ENCODE results near the gene FOSB. TPM values are rescaled to one million over a fixed set of nuclear protein-coding genes. Genes with fewer than 3 reads are reported as not detected.

Gene FOSB
- total and polyA plus RNA-seq, 9 of the 15 experiments (the other 6 are each of a cell fraction or from before 2014, with no cell fraction given): 0.11 to 2.7 (median 0.73) TPM

DNA sequence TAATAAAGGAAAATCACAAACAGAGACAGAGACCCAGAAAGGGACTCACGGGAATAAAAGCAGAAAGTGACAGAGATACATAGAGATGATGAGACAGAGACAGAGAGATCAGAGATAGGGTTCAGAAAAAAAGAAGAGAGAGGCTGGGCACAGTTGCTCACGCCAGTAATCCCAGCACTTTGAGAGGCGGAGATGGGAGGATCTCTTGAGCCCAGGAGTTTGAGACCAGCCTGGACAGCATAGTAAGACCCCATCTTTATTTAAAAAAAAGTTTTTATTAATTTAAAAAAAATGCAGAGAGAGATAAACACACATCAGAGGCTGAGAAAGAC lies 19.4 kb upstream of the FOSB start:
- Histone ChIP-seq H3K9ac (ENCODE audit: insufficient read depth in 1 of 2, low read depth in 2 of 2, low read length in 2 of 2) (no peak overlapping the region), H3K27me3 (ENCODE audit: control insufficient read depth in 2 of 2, insufficient read depth in 2 of 2, low read length in 2 of 2) (no peaks in the 10 kb centered on the region), H3K4me2 (ENCODE audit: insufficient read depth, low read length) (no peak overlapping the region), H3K79me2 (ENCODE audit: control insufficient read depth, insufficient read depth, low read length) (no peaks in the 10 kb centered on the region), H3K36me3 (ENCODE audit: control insufficient read depth, insufficient read depth, low read length) (no peaks in the 10 kb centered on the region), H3K27ac (ENCODE audit: extremely low read depth, low read depth, low read length) (no peak overlapping the region), H2AFZ (ENCODE audit: low read depth, low read length) (no peak overlapping the region), H3K9me3 (replicated peaks; ENCODE audit: control insufficient read depth, insufficient read depth, low read depth, low read length) (no peaks in the 10 kb centered on the region), H3K4me3 (no peak overlapping the region), H3K4me1 (replicated peaks in 1 of 2; ENCODE audit: control insufficient read depth in 2 of 2, insufficient read depth in 2 of 2, low read length in 2 of 2) (peaks cover 23 to 38% of the 10 kb centered on the region in 2 experiments), H3K9me1 (ENCODE audit: control insufficient read depth, insufficient read depth, low read length) (no peaks in the 10 kb centered on the region), H4K20me1 (replicated peaks; ENCODE audit: control insufficient read depth, insufficient read depth, low read length) (no peaks in the 10 kb centered on the region)
- TF ChIP-seq BCOR (IDR thresholded peaks at IDR 0.05) (peak; percentile 76), DACH1 (IDR thresholded peaks at IDR 0.05; ENCODE audit: partially characterized antibody) (peak; percentile 32), PRMT5 (CRISPR knock-in tag; IDR thresholded peaks at IDR 0.05) (no peak), RBM25 (IDR thresholded peaks at IDR 0.05; ENCODE audit: low read depth, low read length, severe bottlenecking) (peak; percentile 52), SAP30 (IDR thresholded peaks at IDR 0.05; ENCODE audit: borderline replicate concordance, insufficient read depth, low read depth, low read length, poor library complexity, severe bottlenecking) (no peak), ZNF121 (CRISPR knock-in tag; conservative IDR thresholded peaks at IDR 0.05) (peak; percentile 89), ZNF561 (CRISPR knock-in tag; conservative IDR thresholded peaks at IDR 0.05) (no peak), FOXA3 (CRISPR knock-in tag; conservative IDR thresholded peaks at IDR 0.05 in 1 of 2, IDR thresholded peaks at IDR 0.05 in 1 of 2) (no peak), TFAM (CRISPR knock-in tag; conservative IDR thresholded peaks at IDR 0.05) (no peak)
- no peak for FAIRE-seq
- BruUV-seq (replicated peaks): no TSS peak
- ChIA-PET POLR2A (interaction anchor here (1.6 kb wide), 1 partner anchor 9 kb away, joined by 6 read pairs; no protein-coding TSS in a partner anchor), CTCF (ENCODE audit: low intra/inter-chr PET ratio) (no interaction called here)
- ATAC-seq: no peak
- in situ Hi-C loops (cut with MboI): no loop called here
- intact Hi-C loops (cut with micrococcal nuclease): no loop called here
- WGBS (ENCODE audit: insufficient coverage, low coverage, missing lambda C conversion rate): 84% methylated on average over 3 of the region's 3 CpGs
- no peak for DNase-seq (ENCODE audit: extremely low read depth in 1 of 4, low spot score in 3 of 4)
